ENCODE data around the gene DTNB. TPM values are rescaled to one million over a fixed set of nuclear protein-coding genes. Genes with fewer than 3 reads are reported as not detected.

Gene DTNB
- total and polyA plus RNA-seq, 2 of the 4 experiments (the other 2 are of a cell fraction): 3.8 to 5.3 TPM

GRCh38 chr2:25491003-25491696, 182.2 kb downstream of the DTNB start:
- dilution Hi-C loops (cut with HindIII; ENCODE audit: low sequenced_read_pairs, unreplicated experiment) (no loop called here), intact Hi-C loops (cut with micrococcal nuclease) (no loop called here), in situ Hi-C loops (cut with MboI; ENCODE audit: low sequenced_read_pairs) (no loop called here)
- Histone ChIP-seq H3K4ac (ENCODE audit: low read depth, low read length) (no peak overlapping the region), H3K56ac (ENCODE audit: extremely low read depth, insufficient read depth, low read length) (no peak overlapping the region), H2AK5ac (ENCODE audit: low read depth, low read length) (no peak overlapping the region), H3K9me1 (ENCODE audit: insufficient read depth, low read length) (peaks cover 3% of the 10 kb centered on the region; the same call in 1 of the 2 replicates), H3K27ac (ENCODE audit: insufficient read depth, low read length) (no peak overlapping the region), H4K8ac (ENCODE audit: low read depth in 2 of 2, low read length in 2 of 2) (no peak overlapping the region), H3K27me3 (ENCODE audit: control insufficient read depth, insufficient read depth, low read length) (no peaks in the 10 kb centered on the region), H3K36me3 (ENCODE audit: control insufficient read depth, insufficient read depth, low read length) (no peaks in the 10 kb centered on the region), H3K9me3 (ENCODE audit: control insufficient read depth, insufficient read depth, low read length) (no peaks in the 10 kb centered on the region), H4K91ac (ENCODE audit: insufficient read depth, low read depth, low read length) (no peak overlapping the region), H3K4me3 (ENCODE audit: insufficient read depth, low read depth, low read length) (no peak overlapping the region), H4K5ac (ENCODE audit: low read depth, low read length) (no peak overlapping the region), H3K4me1 (ENCODE audit: control insufficient read depth, insufficient read depth, low read length) (peaks cover 4% of the 10 kb centered on the region; the same call in 1 of the 2 replicates), H2AK9ac (replicated peaks; ENCODE audit: low read depth, low read length, poor library complexity) (no peak overlapping the region), H3K4me2 (ENCODE audit: low read depth, low read length) (no peak overlapping the region), H3K18ac (ENCODE audit: low read depth, low read length) (no peak overlapping the region), H2BK15ac (ENCODE audit: low read depth, low read length) (no peak overlapping the region), H3K14ac (replicated peaks; ENCODE audit: low read depth, low read length) (no peak overlapping the region), H2BK20ac (ENCODE audit: low read depth, low read length) (no peak overlapping the region), H3K23ac (ENCODE audit: low read depth, low read length) (no peak overlapping the region), H2BK5ac (ENCODE audit: low read depth, low read length, poor library complexity, severe bottlenecking) (no peak overlapping the region), H3K79me1 (ENCODE audit: low read depth in 1 of 2, low read length in 2 of 2) (no peaks in the 10 kb centered on the region), H3K9ac (ENCODE audit: low read depth, low read length) (no peak overlapping the region), H4K20me1 (ENCODE audit: insufficient read depth, low read length) (no peaks in the 10 kb centered on the region), H2AFZ (replicated peaks; ENCODE audit: low read length, poor library complexity) (no peak overlapping the region), H2BK120ac (ENCODE audit: low read depth, low read length) (no peak overlapping the region)
- DNase-seq: no peak
- ChIA-PET CTCF (no interaction called here), POLR2A (ENCODE audit: unreplicated experiment) (no interaction called here)
- 100% methylated on average over 1 of the region's 6 CpGs; no CpG with 5 or more reads in 1 of the 2 experiments for WGBS, 2 experiments (ENCODE audit: extremely low coverage in 2 of 2, insufficient read length in 1 of 2)
- no TSS peak for BruUV-seq (replicated peaks)
- TF ChIP-seq CEBPB (IDR thresholded peaks at IDR 0.05; ENCODE audit: low read depth, low read length) (peak; percentile 56), BHLHE40 (IDR thresholded peaks at IDR 0.05; ENCODE audit: low read depth, low read length) (no peak)
- no peak for ATAC-seq (ENCODE audit: low read depth)
